ENCODE results near the gene ST6GALNAC3.

DNA sequence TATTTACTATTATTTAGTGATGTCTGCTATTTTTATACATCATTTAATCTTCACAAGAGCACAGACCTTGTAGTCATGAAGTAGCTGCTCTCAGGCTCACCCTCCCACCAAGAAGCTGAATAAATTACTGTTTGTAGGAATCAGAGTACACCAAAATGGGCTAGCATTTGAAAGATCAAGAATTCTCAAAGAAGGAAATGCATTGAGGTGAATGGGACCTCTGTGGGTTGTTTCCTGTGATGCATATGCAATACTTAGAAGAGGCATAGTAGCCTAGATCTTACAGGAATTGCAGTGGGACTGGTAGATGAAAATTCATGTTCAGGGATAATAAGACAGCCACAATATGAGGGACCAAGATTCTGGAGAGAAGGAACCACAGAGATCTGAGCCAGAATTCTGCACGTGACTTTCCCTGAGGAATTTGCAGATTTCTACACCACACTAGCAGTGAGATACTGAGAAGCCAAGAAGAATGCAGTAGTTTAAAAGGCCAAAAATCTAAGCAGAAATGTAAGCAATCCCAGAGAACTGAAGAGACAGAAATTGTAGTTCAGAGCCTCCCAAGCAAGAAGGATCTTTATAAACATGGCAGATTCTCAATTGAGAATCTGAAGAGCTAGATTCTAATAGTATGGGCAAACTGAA lies 307.0 kb downstream of the ST6GALNAC3 start:
- TF ChIP-seq, protein P1, sequence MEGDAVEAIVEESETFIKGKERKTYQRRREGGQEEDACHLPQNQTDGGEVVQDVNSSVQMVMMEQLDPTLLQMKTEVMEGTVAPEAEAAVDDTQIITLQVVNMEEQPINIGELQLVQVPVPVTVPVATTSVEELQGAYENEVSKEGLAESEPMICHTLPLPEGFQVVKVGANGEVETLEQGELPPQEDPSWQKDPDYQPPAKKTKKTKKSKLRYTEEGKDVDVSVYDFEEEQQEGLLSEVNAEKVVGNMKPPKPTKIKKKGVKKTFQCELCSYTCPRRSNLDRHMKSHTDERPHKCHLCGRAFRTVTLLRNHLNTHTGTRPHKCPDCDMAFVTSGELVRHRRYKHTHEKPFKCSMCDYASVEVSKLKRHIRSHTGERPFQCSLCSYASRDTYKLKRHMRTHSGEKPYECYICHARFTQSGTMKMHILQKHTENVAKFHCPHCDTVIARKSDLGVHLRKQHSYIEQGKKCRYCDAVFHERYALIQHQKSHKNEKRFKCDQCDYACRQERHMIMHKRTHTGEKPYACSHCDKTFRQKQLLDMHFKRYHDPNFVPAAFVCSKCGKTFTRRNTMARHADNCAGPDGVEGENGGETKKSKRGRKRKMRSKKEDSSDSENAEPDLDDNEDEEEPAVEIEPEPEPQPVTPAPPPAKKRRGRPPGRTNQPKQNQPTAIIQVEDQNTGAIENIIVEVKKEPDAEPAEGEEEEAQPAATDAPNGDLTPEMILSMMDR (IDR thresholded peaks at IDR 0.05) = no peak
- TF ChIP-seq POLR2A (IDR thresholded peaks at IDR 0.05) = no peak

Data from testis (tissue), 2 donors.